Esophagus muscularis mucosa (tissue), 3 donors: ENCODE results near the gene GNG13.

ENCODE experiments used
- EP300 ChIP-seq: sonication (generic); formaldehyde crosslinking; IDR thresholded peaks from one replicate; pipeline ENCODE4 v1.6.1; 2017; ENCODE audit warnings: antibody characterized with exemption
- TF ChIP-seq, protein P1 (sequence below), 3 experiments: fragments of 200-600 bp in 2 of 3; fragments of 450-650 bp in 1 of 3; sonication (generic) in 2 of 3; IDR thresholded peaks; one replicate each; pipeline ENCODE4 v1.5.1; 2017 to 2019; ENCODE audit warnings: antibody characterized with exemption in 3 of 3, mild to moderate bottlenecking in 2 of 3, moderate library complexity in 1 of 3

DNA sequence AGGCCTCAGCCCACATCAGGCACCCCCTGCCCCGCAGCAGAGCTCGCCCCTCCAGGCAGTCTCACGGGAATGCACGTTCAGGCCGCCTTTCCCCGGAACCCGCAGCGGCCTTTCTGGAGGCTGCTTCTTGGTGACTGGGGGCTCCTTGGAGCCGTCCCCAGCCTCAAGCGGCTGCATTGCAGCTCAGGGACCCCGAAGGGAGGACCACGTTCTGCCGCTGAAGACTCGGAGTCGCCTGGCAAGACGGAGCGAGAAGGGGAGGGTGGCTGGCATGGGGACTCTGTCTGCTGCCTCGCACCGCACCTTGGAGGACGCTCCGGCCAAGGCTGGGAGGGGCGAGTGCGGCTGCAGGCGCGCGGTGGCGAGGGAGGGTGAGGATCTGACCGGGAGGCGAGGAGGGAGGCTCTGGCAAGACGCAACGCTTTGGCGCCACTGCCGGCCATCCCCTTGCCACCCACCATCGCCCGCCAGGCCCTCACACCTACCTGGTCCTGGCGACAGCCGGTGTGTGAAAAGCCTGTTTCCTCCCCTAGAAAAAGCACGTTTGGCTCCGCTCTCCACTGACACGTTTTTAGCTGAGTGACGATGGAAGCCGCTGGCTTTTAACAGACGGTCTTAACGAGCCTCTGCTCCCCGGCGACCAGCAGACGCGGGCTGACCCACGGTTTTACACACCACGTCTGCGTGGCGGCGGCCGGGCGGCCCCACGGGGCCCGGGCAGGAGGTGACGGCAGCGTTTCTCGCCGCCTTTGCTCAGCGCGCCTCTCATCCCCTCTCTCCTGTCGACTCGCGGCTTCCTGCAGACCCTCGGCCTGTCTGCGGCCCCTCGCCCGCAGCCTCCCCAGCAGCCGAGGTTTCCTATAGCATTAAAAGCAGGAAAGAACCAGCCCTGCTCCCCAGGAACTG lies 16.7 kb upstream of the GNG13 start:
- TF ChIP-seq, protein P1, sequence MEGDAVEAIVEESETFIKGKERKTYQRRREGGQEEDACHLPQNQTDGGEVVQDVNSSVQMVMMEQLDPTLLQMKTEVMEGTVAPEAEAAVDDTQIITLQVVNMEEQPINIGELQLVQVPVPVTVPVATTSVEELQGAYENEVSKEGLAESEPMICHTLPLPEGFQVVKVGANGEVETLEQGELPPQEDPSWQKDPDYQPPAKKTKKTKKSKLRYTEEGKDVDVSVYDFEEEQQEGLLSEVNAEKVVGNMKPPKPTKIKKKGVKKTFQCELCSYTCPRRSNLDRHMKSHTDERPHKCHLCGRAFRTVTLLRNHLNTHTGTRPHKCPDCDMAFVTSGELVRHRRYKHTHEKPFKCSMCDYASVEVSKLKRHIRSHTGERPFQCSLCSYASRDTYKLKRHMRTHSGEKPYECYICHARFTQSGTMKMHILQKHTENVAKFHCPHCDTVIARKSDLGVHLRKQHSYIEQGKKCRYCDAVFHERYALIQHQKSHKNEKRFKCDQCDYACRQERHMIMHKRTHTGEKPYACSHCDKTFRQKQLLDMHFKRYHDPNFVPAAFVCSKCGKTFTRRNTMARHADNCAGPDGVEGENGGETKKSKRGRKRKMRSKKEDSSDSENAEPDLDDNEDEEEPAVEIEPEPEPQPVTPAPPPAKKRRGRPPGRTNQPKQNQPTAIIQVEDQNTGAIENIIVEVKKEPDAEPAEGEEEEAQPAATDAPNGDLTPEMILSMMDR (IDR thresholded peaks at IDR 0.05) = no peak
- TF ChIP-seq EP300 = no peak
